ENCODE data around the gene HMX1. TPM values are rescaled to one million over a fixed set of nuclear protein-coding genes. Genes with fewer than 3 reads are reported as not detected.

Gene HMX1
- total RNA-seq, 1 donor from 2014 or later = not detected

DNA sequence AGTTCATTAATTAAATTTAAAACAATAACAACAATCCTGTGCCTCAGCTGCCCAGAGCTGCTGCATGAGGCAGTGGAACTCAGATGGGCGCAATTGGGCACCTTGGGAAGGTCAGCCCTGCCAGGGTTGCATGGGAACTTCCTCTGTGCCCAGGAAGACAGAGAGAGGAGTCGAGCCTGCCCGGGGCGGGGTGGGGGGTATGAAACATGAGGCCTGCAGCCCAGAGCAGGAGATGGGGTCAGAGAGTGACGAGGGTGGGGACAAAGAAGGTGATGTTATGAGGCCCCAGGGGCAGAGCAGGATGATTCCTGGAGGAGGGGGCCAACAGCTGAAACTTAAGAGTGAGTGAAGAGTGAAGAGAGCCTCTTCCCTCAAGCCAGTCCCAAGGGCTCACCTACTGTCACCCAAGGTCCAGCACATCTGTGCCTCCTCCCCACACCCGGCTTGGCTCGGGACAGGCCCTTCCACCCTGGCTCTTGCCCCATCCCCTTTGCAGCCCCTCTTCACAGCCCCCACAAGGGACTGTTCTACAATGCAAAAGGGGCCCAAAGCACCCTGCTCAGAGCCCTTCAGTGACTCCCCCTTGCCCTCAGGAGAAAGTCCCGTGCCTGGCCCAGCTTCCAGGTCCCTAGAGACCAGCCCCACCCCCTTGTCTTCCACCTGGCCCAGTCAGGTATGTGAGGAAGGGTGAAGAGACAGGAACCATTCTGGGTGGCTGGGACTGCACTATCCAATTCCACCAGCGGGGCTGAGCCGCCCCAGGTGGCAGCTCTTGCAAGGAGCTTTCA is 31.4 kb downstream of the HMX1 start:
- no peak for TF ChIP-seq CTCF (IDR thresholded peaks at IDR 0.05; ENCODE audit: borderline replicate concordance)

GRCh38 chr4:8838961-8839431 is 32.6 kb downstream of the HMX1 start:
- H3K27me3 ChIP-seq (ENCODE audit: low read depth) = peaks cover 79% of the 10 kb centered on the region
- H3K4me1 ChIP-seq = no peaks in the 10 kb centered on the region
- H3K27ac ChIP-seq (replicated peaks) = no peak overlapping the region
- DNase-seq = no peak
- peaks cover 12% of the 10 kb centered on the region for H3K9me3 ChIP-seq (replicated peaks)
- no peak for TF ChIP-seq CTCF (IDR thresholded peaks at IDR 0.05; ENCODE audit: borderline replicate concordance)
- H3K36me3 ChIP-seq = no peaks in the 10 kb centered on the region
- intact Hi-C loops (cut with micrococcal nuclease) = no loop called here
- H3K4me3 ChIP-seq = no peak overlapping the region

More for the DNA sequence above, 31.4 kb downstream of the HMX1 start:
- Histone ChIP-seq H3K4me3 (no peak overlapping the region), H3K4me1 (no peaks in the 10 kb centered on the region), H3K9me3 (replicated peaks) (peaks cover 14% of the 10 kb centered on the region), H3K27me3 (ENCODE audit: low read depth) (peaks cover 79% of the 10 kb centered on the region), H3K27ac (replicated peaks) (no peak overlapping the region), H3K36me3 (no peaks in the 10 kb centered on the region)
- no peak for DNase-seq
- intact Hi-C loops (cut with micrococcal nuclease) = no loop called here

DNA sequence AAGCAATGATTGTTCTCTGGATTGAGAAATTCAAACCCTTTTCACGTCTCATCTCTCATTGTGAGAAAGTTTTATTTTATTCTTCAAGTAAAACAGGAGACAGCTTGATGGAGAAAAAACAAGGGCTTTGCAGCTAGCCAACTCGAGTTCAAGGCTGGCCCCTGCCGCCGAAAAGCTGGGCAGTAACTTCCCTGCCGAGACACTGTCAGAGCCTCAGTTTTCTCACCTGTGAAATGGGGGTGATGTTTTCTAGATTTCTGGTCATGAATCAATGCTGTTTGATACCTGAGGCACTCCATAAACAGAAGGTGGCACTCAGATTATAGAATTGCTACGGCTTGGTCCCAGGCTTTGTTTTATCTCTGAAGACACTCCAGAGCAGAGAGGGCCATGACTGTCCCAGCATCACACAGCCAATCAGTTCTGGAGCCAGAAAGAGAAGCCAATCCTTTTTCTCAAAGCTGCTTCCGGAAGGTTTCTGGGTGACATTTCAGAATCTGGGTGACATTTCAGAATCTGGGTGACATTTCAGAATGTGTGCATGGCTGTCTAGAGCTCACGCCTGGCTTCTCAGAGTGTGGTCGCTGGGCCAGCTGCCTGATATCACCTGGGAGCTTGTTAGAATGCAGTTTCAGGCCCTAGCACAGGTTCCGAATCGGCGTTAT is 33.2 kb downstream of the HMX1 start:
- intact Hi-C loops (cut with micrococcal nuclease) = no loop called here
- Histone ChIP-seq H3K9me3 (replicated peaks) (peaks cover 7% of the 10 kb centered on the region), H3K27me3 (ENCODE audit: low read depth) (peaks cover 79% of the 10 kb centered on the region), H3K27ac (replicated peaks) (no peak overlapping the region), H3K4me3 (no peak overlapping the region), H3K4me1 (no peaks in the 10 kb centered on the region), H3K36me3 (no peaks in the 10 kb centered on the region)
- no peak for DNase-seq
- no peak for TF ChIP-seq CTCF (IDR thresholded peaks at IDR 0.05; ENCODE audit: borderline replicate concordance)

DNA sequence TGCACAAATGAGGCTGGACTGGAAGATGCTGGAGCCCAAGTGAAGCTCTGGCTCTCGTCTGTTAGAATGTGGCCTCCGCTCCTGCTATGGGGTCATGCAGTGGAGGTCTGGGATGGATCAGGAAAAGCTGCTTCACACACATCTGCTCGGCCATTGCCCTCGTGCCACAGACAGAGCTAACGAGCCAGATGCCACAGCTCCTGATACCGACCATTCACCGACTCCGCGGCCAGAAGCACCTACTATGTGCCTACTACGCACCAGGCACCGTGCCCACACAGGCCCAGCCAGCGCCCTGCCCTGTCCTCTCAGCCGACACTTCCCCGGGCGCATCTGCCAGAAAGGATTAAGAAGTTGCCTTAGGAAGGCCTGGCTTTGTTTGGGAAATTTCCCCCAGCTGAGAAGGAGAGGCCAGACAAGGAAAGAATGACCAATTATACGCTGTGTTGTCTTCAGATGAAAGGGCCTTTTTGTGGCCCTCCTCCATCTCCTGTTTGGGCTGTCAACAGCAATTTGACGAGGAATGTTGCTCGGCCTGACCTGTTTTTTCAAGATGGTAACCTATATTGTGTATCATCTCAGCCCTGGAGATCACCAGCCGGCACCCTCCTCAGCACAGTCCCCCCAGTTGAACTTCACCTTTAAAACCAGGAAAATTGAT is 34.3 kb downstream of the HMX1 start:
- no peak for DNase-seq
- intact Hi-C loops (cut with micrococcal nuclease) = no loop called here
- H3K27me3 ChIP-seq (ENCODE audit: low read depth) = peaks cover 90% of the 10 kb centered on the region

More for the DNA sequence above, 34.3 kb downstream of the HMX1 start:
- no peak overlapping the region for H3K4me3 ChIP-seq
- TF ChIP-seq CTCF (IDR thresholded peaks at IDR 0.05; ENCODE audit: borderline replicate concordance) = no peak
- H3K9me3 ChIP-seq (replicated peaks) = no peaks in the 10 kb centered on the region
- H3K36me3 ChIP-seq = no peaks in the 10 kb centered on the region
- no peaks in the 10 kb centered on the region for H3K4me1 ChIP-seq
- no peak overlapping the region for H3K27ac ChIP-seq (replicated peaks)
